BLaER1 (cell line): ENCODE measurements around the gene CDK14.

Source experiments
- H3K27ac ChIP-seq: shearing (Covaris generic); formaldehyde crosslinking; 2 replicates; pipeline ENCODE4 v1.8.1; 2022
- H3K27me3 ChIP-seq: shearing (Covaris generic); formaldehyde crosslinking; 2 replicates; pipeline ENCODE4 v1.8.1; 2022
- H3K36me3 ChIP-seq: shearing (Covaris generic); formaldehyde crosslinking; 2 replicates; pipeline ENCODE4 v1.8.1; 2022
- H3K4me1 ChIP-seq: shearing (Covaris generic); formaldehyde crosslinking; 2 replicates; pipeline ENCODE4 v1.8.1; 2022
- H3K4me2 ChIP-seq: shearing (Covaris generic); formaldehyde crosslinking; 2 replicates; pipeline ENCODE4 v1.8.1; 2022
- H3K4me3 ChIP-seq: shearing (Covaris generic); formaldehyde crosslinking; 2 replicates; pipeline ENCODE4 v1.8.1; 2022
- H3K9ac ChIP-seq: shearing (Covaris generic); formaldehyde crosslinking; 2 replicates; pipeline ENCODE4 v1.8.1; 2022
- H3K9me3 ChIP-seq: shearing (Covaris generic); formaldehyde crosslinking; 2 replicates; pipeline ENCODE4 v1.8.1; 2022
- H4K20me1 ChIP-seq: shearing (Covaris generic); formaldehyde crosslinking; 2 replicates; pipeline ENCODE4 v1.8.1; 2022
- Cebpa-rat ChIP-seq: shearing (Covaris generic); IDR thresholded peaks from 2 replicates; pipeline ENCODE4 v1.8.1; 2022

The CDK14 gene

DNA sequence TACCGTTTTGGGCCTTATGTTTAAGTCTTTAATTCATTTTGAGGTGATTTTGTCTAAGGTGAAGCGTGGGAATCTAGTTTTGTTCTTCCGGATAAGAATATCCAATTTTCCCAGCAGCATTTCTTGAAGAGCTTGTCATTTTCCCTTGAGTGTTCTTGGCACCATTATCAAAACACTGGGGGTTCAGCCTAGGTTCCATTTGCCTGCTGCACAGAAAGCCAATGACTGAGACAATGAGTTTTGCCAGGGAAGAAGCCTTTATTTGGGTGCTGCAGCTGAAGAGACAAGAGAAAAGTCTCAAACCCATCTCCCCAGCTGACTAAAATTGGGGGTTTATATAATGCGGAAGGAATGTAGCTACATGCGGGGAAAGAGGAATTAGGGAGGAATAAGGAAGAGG is 380.9 kb downstream of the CDK14 start:
- peaks cover 53% of the 10 kb centered on the region for H3K9me3 ChIP-seq
- H3K27me3 ChIP-seq, result 0 out of 2 replicates have a peak, but pooled peaks cover 3% of the 10 kb centered on the region
- H3K36me3 ChIP-seq, result peaks cover 51% of the 10 kb centered on the region

DNA sequence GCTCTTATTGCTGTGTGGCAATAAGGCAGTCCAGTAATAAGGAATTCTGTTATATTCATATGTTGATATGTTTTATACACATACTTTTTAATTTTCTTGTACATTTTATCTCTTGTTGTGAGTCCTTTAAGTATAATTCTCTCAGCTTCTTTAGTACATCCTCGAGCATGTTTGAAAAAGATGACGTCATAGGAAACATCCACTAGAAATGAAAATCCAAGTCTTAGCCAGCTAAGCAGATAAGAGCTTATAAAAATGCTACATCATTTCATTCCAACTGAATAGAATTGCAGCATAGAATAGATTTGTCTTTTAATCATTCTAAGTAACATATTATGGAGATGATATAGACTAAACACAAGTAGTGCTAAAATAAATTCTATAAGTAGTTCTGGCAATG is 384.4 kb downstream of the CDK14 start:
- Histone ChIP-seq H4K20me1 (no peaks in the 10 kb centered on the region), H3K9me3 (peaks cover 46% of the 10 kb centered on the region), H3K27ac (no peak overlapping the region), H3K9ac (no peak overlapping the region), H3K36me3 (peaks cover 60% of the 10 kb centered on the region), H3K4me3 (no peak overlapping the region), H3K4me2 (no peak overlapping the region), H3K4me1 (no peaks in the 10 kb centered on the region), H3K27me3 (0 out of 2 replicates have a peak, but pooled peaks cover 3% of the 10 kb centered on the region)
- no peak for TF ChIP-seq Cebpa-rat

More for the DNA sequence above, 380.9 kb downstream of the CDK14 start:
- Histone ChIP-seq H4K20me1 (no peaks in the 10 kb centered on the region), H3K4me1 (no peaks in the 10 kb centered on the region), H3K4me3 (no peak overlapping the region), H3K4me2 (no peak overlapping the region), H3K9ac (no peak overlapping the region), H3K27ac (no peak overlapping the region)
- TF ChIP-seq Cebpa-rat, result no peak

DNA sequence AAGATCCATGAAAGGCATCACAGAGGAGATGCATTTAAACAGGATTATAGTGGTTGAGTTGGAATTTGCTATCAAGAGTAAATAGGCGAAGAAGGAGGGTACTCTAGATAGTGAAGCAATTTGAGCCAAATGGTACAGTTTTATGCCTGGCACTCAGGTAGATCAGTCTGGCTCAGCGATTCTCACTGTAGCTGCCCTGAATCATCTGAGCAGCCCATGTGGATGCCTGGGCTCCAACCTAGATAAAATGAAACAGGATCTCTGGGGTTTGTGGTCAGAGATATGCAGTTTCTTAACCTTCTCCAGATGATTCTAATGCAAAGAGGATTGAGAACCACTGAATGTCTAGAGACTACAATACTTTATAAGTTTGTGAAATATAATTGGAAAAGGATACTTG is 386.1 kb downstream of the CDK14 start:
- Histone ChIP-seq H3K4me3 (no peak overlapping the region), H3K27ac (no peak overlapping the region), H3K9ac (no peak overlapping the region), H3K36me3 (peaks cover 44% of the 10 kb centered on the region), H3K4me1 (no peaks in the 10 kb centered on the region), H3K9me3 (peaks cover 29% of the 10 kb centered on the region), H4K20me1 (no peaks in the 10 kb centered on the region), H3K4me2 (no peak overlapping the region), H3K27me3 (0 out of 2 replicates have a peak, but pooled peaks cover 3% of the 10 kb centered on the region)
- no peak for TF ChIP-seq Cebpa-rat

DNA sequence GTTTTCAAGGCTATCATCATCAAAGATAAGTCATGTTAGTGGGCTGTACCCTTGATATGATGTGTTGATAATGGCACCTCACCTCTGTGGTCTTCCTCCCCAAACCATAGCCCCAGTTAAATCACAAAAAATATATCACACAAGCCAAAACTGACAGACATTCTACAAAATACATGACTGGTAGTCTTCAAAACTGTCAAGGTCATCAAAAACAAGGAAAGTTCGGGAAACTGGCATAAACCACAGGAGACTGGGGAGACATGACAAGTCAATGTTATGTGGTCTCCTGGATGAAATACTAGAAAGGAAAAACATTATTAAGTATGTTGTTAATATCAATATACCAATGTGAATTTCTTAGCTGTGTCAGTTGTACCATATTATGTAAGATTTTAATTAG is 388.6 kb downstream of the CDK14 start:
- H3K9me3 ChIP-seq, result peaks cover 21% of the 10 kb centered on the region
- H3K36me3 ChIP-seq, result peaks cover 39% of the 10 kb centered on the region
- H3K27me3 ChIP-seq, result 0 out of 2 replicates have a peak, but pooled peaks cover 3% of the 10 kb centered on the region
- H4K20me1 ChIP-seq, result no peaks in the 10 kb centered on the region
- no peak overlapping the region for H3K4me3 ChIP-seq
- H3K4me1 ChIP-seq, result no peaks in the 10 kb centered on the region
- no peak overlapping the region for H3K27ac ChIP-seq
- TF ChIP-seq Cebpa-rat, result no peak
- no peak overlapping the region for H3K4me2 ChIP-seq
- H3K9ac ChIP-seq, result no peak overlapping the region

DNA sequence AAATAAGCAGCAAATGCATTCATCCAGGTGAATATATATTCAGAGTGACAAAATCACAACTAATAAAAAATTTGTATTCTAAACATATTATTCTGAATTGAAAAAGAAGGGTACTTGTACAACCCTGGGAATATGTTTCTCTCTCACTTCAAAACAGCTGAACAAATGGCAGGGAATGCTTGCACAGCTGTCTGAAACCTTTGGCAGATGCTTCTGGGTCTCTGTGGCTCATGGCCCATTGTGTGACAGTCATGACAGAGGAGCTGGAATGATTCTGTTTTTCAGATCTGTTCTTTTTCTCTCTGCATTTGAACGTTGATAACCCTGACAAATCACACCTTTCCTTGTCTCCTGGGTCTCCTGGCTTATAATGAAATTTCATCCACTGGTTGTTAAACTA is 392.4 kb downstream of the CDK14 start:
- no peaks in the 10 kb centered on the region for H3K27me3 ChIP-seq

DNA sequence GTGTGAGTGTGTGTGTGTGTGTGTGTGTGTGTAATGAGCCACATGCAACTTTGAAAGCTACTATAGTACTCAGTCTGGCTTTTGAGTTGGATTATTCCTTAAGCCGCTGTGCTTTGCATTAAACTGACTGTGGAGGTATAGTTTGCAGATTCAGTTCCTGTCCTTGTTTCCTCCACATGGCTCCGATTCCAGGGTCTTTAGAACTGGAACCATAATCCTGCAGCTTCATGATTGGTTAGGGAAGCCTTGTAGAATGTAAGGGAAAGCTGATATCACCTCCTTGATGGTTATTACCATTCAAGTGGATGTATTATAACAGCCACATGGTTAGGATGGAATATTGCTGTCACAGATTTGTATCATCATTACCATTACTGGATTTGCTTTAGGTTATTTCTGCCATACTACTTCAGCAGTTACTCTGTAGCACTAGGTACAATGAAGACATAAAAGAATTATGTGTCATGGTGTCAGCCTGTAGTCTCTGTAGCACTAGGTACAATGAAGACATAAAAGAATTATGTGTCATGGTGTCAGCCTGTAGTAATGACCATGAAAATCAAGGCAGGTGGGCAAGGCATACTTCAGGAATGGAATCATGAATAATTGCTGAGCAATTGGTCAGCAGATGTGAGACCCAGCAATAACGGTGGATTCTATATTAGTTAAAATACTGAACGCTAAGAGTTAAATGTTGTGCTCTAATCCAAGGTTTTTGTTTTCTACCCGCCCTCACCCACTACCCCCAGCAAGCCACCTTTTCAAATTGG is 393.1 kb downstream of the CDK14 start:
- Histone ChIP-seq H3K4me3 (no peak overlapping the region), H4K20me1 (no peaks in the 10 kb centered on the region), H3K27ac (no peak overlapping the region), H3K9me3 (no peaks in the 10 kb centered on the region), H3K4me2 (no peak overlapping the region), H3K27me3 (no peaks in the 10 kb centered on the region), H3K4me1 (0 out of 2 replicates have a peak, but pooled peaks cover 3% of the 10 kb centered on the region), H3K36me3 (peaks cover 24% of the 10 kb centered on the region), H3K9ac (no peak overlapping the region)
- no peak for TF ChIP-seq Cebpa-rat

More for the DNA sequence above, 392.4 kb downstream of the CDK14 start:
- Histone ChIP-seq H3K4me3 (no peak overlapping the region), H3K9me3 (no peaks in the 10 kb centered on the region), H3K9ac (no peak overlapping the region), H3K27ac (no peak overlapping the region), H3K4me2 (no peak overlapping the region), H3K4me1 (no peaks in the 10 kb centered on the region), H3K36me3 (peaks cover 27% of the 10 kb centered on the region), H4K20me1 (no peaks in the 10 kb centered on the region)
- no peak for TF ChIP-seq Cebpa-rat

DNA sequence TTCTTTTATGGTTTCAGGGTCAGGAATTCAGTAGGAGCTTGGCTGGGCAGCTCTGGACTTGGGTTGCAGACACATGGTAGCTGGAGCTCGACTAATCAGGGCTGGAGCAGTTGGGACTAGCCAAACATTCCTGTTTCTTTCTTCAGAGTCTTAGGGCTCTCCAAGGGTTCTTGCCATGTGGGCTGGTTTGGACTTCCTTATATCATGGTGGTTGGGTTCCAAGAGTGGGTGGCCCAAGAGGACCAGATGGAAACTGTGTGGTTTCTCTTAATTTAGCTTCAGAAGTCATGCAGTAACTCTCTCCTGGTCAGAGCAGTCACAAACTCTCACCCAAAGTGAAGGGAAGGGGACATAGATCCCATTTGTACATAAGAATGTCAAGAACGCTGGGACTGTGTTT is 398.0 kb downstream of the CDK14 start:
- no peaks in the 10 kb centered on the region for H3K9me3 ChIP-seq
- H3K4me3 ChIP-seq, result no peak overlapping the region
- no peak for TF ChIP-seq Cebpa-rat
- no peaks in the 10 kb centered on the region for H4K20me1 ChIP-seq
- H3K36me3 ChIP-seq, result peaks cover 29% of the 10 kb centered on the region; the same call in 1 of the 2 replicates
- 0 out of 2 replicates have a peak, but pooled peaks cover 4% of the 10 kb centered on the region for H3K4me1 ChIP-seq
- H3K4me2 ChIP-seq, result no peak overlapping the region
- no peak overlapping the region for H3K27ac ChIP-seq
- H3K9ac ChIP-seq, result no peak overlapping the region
- H3K27me3 ChIP-seq, result no peaks in the 10 kb centered on the region

DNA sequence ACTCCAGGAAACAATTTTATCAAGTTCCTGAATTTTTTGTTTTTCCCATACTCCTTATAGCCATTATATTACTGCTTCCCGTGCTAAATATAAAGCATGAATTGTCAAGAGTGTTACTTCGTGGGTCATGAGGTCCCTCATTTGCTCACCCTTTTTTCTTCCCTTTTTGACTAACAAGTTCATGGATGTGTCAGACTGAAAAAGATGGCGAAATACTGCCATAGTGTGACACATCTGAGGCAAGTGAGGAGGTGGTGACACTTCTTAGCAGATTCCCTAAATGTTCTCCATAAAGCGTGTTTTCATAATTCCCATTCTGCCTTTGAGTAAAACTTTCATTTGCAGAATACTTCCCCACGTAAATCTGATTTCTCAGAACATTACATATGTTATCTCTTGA is 398.5 kb downstream of the CDK14 start:
- Histone ChIP-seq H3K4me3 (no peak overlapping the region), H3K27me3 (no peaks in the 10 kb centered on the region), H3K4me1 (0 out of 2 replicates have a peak, but pooled peaks cover 4% of the 10 kb centered on the region), H3K4me2 (no peak overlapping the region), H3K9me3 (no peaks in the 10 kb centered on the region), H4K20me1 (no peaks in the 10 kb centered on the region), H3K9ac (no peak overlapping the region), H3K27ac (no peak overlapping the region), H3K36me3 (peaks cover 25% of the 10 kb centered on the region; the same call in 1 of the 2 replicates)
- TF ChIP-seq Cebpa-rat, result no peak

DNA sequence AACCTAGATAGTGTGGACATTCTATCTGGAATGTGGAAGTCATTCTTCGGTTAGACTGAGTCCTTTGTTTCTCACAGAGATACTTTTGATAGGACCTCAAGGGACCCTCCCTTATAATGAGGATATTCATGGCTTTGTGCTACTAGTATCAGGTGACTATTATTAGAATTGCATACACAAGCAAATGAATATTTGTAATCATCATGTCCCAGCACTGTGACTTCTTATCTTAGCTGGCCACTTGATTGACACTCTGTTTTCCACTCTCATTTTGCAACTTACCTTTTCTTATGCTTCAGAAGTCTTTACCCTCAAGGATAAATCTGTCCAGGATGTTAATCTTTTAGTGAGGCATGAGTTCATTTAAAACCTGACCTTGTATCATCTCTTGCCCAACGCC is 399.9 kb downstream of the CDK14 start:
- H3K4me1 ChIP-seq, result 0 out of 2 replicates have a peak, but pooled peaks cover 4% of the 10 kb centered on the region
- H3K9ac ChIP-seq, result no peak overlapping the region
- TF ChIP-seq Cebpa-rat, result no peak
- no peak overlapping the region for H3K4me3 ChIP-seq
- no peaks in the 10 kb centered on the region for H3K27me3 ChIP-seq
- no peaks in the 10 kb centered on the region for H3K9me3 ChIP-seq
- H3K27ac ChIP-seq, result no peak overlapping the region
- peaks cover 24% of the 10 kb centered on the region; the same call in 1 of the 2 replicates for H3K36me3 ChIP-seq
- no peak overlapping the region for H3K4me2 ChIP-seq
- no peaks in the 10 kb centered on the region for H4K20me1 ChIP-seq
